Activated CD4-positive, alpha-beta T cell treated with anti-CD3 and anti-CD28 coated beads, Interleukin-10, Interleukin-2, amounts not matched to agents 100 ng/mL and 50 ng/mL, durations not matched to agents 16 hours and 8 hours (primary cell): Measurements from ENCODE around the gene GSN.

Experiments used
- DNase-seq: peaks from one replicate; pipeline ENCODE4 v3.0.0-alpha.2; 2020

GSN gene

DNA sequence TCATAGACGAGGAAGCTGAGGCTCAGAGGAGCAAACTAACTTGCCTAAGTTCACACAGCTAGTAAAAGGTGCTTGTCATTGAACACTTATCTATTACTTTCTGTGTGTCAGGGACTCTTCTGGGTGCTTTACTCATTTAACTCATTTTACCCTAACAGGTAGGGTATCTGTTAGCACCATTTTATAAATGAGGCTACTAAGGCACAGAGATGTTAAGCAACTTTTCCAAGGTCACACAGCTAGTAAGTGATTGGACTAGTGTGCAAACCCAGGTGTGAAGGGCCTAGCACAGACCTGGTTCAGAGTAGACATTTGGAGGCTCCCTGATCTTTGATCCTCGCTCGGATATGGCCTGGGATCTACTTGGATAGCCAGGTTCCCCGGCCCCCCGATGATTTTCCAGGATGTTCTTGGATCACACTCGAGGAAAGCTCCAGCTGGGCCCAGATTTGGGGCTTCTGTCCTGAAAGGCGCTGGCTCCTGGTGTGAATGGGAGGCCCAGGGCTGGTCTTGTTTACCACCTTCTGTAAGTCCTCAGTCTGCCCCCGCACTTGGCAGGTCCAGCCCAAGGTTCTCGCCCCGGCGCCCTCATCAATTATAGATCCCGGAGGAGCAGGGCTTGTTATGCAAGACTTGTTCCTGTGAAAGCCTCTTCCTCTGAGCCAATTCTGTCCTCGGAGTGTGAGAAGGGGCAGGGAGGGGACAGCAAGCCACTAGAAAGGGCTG, 37.5 kb downstream of the GSN start:
- DNase-seq, result no peak

GRCh38 chr9:121307976-121308375, 40.0 kb downstream of the GSN start:
- no peak for DNase-seq

DNA sequence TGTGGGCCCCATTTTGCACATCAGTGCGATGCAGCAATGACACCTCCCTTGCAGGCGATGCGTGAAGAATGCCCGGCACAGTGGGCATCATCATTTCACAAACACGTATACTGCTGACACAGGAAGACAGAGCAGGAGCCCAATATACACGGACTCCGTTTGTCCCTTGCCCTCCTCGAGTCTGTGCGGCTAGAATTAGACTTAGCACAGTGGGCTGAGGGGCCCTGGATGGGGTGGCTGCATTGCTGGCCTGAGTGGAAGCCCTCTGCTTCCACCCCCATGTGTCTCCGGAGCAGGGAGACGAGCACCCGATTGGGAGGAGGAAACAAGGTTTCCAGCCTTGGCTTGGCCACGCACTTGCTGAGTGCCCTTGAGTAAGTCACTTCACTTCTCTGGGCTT, 40.8 kb downstream of the GSN start:
- DNase-seq, result no peak

- DNase-seq, result no peak
These were observed 41.2 kb downstream of the GSN start for GRCh38 chr9:121309171-121309570.

DNA sequence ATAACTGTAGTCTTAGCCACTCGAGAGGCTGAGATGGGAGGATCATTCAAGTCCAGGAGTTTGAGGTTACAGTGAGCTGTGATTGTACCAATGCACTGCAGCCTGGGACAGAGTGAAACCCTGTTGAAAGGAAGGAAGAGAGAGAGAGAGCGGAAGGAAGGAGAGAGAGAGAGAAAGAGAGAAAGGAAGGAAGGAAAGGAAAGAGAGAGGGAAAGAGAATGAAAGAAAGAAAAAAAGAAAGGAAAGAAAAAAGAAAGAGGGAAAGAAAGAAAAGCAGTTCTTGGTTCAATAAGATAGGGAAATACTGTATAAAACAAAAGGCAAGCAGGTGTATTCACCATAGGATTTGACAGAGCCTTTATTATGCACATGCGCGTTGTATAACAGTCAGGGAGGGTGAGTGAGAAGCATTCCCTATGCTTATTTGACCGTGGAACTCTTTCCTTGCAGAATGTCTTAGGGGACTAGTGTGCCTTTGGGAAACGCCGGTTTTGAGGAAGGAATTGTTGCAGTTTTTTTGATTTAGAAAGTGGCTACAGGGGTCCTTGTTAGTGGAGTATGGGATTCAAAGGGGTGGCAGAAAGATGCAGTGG, 42.0 kb downstream of the GSN start:
- no peak for DNase-seq

- no peak for DNase-seq
These were observed 42.6 kb downstream of the GSN start for GRCh38 chr9:121310571-121310970.

DNA sequence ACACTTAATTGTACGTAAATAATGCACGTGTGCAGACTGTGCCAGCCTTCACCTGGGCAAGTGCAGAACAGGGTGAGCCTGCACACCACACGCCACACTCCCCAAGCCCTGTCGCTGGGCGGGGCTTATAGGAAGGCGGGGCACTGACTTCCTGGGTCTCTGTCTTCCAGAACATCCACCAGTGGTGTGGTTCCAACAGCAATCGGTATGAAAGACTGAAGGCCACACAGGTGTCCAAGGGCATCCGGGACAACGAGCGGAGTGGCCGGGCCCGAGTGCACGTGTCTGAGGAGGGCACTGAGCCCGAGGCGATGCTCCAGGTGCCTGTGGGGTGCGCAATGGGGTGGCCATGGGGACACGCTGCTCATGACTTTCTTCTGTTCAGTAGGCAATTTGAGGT, 44.2 kb downstream of the GSN start:
- DNase-seq, result no peak

GRCh38 chr9:121313458-121314152, 45.6 kb downstream of the GSN start:
- no peak for DNase-seq

DNA sequence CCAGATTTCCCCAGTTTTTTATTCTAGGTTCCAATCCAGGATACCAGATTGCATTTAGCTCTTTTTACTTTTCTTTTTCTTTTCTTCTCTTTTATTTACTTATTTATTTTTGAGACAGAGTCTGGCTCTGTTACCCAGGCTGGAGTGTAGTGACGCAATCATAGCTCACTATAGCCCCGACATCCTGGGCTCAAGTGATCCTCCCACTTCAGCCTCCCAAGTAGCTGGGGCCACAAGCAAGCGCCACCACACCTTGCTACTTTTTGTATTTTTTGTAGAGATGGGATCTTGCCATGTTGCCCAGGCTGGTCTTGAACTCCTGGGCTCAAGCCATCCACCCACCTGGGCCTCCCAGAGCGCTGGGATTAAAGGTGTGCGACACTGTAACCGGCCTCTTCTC, 48.4 kb downstream of the GSN start:
- DNase-seq, result no peak

GRCh38 chr9:121316852-121317373, 49.0 kb downstream of the GSN start:
- DNase-seq, result no peak

- DNase-seq, result no peak
These were observed 50.0 kb downstream of the GSN start for GRCh38 chr9:121317737-121318630.

GRCh38 chr9:121318631-121319382, 50.8 kb downstream of the GSN start:
- no peak for DNase-seq

DNA sequence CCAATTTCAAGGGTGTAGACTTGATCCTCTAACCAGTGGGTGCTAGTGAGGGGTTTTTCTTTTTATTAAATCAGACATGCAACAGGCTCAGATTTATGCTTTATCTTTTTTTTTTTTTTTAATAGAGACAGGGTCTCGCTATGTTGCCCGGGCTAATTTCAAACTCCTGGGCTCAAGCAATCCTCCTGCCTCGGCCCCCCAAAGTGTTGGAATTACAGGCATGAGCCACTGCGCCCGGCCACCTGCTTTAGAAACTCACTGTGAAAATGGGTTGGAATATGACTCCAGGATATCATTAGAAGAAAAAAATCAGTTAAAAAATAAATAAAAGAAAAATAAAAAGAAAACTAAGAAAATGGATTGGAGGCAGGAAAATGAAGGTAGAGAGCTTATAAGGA, 51.4 kb downstream of the GSN start:
- DNase-seq, result no peak

GRCh38 chr9:121321016-121321503, 53.1 kb downstream of the GSN start:
- DNase-seq, result peak; percentile 49

- DNase-seq, result peak; percentile 14
These were observed 54.2 kb downstream of the GSN start for GRCh38 chr9:121322037-121322736.

DNA sequence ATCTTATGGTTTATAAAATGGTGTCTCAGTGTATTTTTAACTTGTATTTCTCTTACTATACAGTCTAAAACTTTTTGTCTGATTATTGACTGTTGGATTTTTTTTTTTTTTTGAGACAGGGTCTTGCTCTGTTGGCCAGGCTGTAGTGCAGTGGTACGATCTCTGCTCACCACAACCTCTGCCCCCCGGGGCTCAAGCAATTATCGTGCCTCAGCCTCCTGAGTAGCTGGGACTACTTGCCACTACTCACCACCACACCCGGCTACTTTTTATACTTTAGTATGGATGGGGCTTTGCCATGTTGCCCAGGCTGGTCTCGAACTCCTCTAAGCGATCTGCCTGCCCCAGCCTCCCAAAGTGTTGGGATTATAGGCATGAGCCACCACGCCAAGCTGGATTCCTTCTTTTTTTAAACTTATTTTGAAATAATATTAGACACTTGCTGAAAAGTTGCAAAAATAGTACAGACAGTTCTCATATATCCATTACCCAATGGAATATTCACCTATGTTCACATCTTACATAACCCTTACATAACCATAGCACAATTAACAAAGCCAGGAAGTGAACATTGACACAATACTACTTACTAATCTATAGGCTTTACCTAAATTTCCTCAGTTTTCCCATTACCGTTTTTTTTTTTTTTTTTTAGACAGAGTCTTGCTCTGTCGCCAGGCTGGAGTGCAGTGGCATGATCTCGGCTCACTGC, 54.9 kb downstream of the GSN start:
- DNase-seq, result no peak

GRCh38 chr9:121323449-121324151, 55.6 kb downstream of the GSN start:
- no peak for DNase-seq

DNA sequence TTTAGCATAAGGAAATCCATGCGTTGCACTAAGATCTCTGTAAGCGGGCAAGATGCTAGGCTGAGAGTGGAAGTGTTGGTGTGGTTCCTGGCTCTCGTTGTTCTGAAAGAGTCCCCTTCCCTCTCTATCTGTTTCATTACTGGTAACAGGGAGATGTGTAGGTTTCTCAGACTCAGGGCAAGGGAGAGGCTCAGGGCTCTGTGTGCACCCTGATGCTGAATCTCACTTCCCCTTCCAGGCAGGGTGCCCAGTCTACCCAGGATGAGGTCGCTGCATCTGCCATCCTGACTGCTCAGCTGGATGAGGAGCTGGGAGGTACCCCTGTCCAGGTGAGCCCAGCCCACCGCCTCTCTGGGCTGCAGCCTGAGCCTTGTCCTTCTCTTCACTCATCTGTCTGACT, 56.4 kb downstream of the GSN start:
- no peak for DNase-seq

GRCh38 chr9:121324755-121325154, 56.8 kb downstream of the GSN start:
- no peak for DNase-seq

DNA sequence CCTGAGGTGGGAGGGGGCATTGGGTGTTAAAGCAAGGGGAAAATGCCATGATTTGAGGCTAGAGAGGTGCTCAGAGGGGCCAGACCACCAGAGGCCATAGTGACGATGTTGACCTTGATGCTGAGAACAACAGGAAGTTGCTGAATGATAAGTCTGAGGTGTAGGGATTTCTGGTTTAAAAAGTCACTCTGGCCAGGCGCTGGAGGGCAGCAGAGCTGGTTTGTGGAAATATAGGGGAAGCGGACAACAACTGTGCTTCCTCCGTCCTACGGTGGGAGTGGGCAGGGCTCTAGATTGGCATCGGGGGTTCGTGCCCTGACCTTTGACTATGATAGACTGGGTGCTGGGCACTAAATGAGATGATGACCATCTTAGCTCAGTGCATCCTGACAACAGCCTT, 57.4 kb downstream of the GSN start:
- no peak for DNase-seq
